Activated CD4-positive, alpha-beta T cell treated with anti-CD3 and anti-CD28 coated beads, Interleukin-2, Interleukin-6, amounts not matched to agents 100 ng/mL and 50 ng/mL, durations not matched to agents 16 hours and 8 hours (primary cell): ENCODE data around the gene GALNT16.

Source experiments
- DNase-seq: peaks from one replicate; pipeline ENCODE4 v3.0.0-alpha.2; 2020

GALNT16 gene

DNA sequence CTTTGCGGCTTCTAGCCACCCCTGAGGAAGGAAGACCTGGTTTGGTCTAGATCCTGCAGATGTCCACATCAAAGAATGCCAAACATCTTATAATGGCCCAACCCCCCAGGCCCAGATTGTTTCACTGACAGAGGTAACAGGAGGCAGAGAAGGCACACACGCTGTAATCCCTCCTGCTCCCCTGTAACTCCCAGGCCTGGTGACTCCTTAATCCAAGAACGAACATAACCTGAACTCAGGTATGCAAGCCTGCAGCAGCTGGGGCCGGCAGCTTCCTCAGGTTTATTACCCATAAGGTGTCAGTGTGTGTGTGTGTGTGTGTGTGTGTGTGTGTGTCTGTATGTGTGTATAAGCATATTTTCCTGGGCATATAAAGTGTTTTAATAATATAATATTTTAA is 85.4 kb downstream of the GALNT16 start:
- DNase-seq: no peak

DNA sequence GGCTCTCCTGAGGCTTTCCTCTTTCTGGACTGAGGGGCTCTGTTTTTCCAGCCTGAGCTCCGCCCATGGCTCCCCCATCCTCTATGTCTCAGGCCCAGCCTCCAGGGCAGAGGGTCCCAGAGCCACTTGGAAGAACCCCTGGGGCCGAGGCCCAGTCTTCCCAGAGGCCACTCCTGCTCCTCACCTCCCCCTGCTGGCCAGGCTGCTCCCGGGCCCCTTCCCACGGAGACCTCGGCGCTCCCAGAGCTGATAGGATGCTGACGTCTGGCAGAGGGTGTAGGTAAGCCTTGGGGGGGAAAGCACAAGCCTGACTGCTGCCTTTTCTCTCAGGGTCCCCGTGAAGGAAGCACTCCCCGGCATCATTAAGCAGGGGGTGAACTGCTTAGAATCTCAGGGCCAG is 86.8 kb downstream of the GALNT16 start:
- no peak for DNase-seq

DNA sequence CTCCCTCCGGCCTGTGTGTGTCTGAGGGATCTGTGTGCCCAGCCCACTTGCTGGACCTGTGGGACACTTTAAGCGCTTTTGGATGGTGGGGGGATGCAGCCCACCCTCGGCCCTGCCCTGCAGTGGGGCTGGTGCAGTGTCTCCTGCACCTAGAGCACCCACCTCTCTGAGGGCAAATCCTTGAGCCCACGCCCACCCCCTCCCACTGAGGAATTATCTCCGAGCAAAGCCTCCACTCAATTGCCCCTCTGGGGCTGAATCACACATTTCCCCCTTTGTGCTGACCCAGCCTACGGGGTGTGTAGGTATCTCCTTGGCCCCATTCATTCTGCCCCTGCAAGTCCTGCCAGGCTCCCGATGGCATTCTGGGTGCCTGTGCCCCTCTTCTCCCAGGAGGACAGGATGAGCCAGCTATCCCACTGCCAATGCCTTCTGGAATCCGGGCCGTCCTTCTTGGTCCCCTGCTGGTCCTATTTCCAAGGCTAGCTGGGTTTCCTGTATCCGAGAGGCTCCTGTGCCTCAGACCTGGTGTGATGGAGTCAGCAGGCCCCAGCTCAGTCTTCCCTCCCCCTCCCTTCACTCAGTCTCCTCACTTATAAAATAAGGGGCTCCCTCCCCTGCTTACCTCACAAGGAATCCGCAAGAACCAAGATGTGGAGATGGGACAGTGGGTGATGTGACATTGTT is 89.3 kb downstream of the GALNT16 start:
- DNase-seq: no peak

DNA sequence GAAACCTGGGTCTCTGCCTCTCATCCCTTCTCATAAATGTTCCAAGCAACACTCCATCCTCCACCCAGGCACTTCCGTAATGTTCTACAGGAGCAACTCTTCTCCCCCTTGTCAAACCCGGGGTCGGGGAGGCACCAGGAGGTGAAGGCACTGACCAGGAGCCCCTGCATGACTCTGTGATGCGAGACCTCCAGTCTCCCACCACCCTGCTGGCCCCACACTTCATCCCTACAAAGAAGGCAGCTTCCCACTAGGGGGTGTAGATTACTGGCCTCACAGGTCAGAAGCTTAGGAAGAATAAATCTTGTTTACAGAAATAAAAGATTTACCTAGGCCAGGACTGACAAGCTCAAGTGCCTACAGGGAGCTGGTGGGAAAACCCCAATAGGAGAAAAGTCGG is 90.9 kb downstream of the GALNT16 start:
- DNase-seq: no peak

DNA sequence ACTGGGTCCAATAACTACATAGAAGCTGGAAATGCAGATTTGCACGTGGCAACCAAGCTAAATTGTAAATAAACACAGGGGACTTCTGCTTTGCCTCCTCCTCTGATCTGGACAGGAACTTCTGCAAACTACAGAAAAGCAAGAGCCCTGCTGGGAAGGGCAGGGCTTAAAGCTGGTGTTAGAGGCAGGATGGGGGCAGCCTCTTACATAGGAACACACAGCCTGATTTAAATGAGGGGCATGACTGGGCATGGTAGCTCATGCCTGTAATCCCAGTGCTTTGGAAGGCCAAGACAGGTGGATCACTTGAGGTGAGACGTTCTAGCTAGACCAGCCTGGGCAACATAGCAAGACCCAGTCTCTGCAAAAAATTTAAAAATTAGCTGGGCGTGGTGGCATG is 91.4 kb downstream of the GALNT16 start:
- DNase-seq: no peak

DNA sequence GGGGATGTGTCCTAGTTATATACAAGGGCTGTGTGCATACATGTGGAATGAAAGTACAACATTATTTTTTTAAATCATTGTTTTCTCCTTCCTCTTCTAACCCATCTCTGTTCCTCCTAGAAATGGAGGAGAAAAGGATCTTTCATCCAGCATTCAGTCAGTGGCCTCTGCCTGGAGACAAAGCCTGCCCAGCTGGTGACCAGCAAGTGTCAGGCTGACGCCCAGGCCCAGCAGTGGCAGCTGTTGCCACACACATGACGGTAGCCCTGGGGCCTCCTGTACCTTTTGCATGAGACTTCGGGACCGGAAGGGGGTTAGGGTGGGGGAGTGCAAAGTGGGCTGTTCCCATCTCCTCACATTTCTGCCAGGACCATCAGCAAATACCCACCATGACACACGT is 92.0 kb downstream of the GALNT16 start:
- no peak for DNase-seq

DNA sequence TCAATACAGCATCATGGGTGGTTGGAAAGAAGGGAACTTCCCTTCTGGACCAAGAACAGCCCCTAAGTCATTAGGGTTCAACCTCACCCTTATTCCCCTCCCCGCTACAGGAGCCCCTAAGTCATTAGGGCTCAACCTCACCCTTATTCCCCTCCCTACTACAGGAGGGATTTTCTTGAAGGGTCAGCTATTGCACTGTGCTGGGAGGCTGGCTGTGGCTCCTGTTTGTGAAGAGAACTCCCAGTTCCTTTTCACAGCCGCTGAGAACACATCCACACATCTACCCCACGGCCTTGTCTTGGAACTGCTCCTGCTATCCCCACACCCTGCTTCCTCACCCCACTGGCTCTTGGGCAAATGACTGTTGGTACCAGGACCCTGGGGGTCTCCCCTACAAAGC is 93.2 kb downstream of the GALNT16 start:
- no peak for DNase-seq

DNA sequence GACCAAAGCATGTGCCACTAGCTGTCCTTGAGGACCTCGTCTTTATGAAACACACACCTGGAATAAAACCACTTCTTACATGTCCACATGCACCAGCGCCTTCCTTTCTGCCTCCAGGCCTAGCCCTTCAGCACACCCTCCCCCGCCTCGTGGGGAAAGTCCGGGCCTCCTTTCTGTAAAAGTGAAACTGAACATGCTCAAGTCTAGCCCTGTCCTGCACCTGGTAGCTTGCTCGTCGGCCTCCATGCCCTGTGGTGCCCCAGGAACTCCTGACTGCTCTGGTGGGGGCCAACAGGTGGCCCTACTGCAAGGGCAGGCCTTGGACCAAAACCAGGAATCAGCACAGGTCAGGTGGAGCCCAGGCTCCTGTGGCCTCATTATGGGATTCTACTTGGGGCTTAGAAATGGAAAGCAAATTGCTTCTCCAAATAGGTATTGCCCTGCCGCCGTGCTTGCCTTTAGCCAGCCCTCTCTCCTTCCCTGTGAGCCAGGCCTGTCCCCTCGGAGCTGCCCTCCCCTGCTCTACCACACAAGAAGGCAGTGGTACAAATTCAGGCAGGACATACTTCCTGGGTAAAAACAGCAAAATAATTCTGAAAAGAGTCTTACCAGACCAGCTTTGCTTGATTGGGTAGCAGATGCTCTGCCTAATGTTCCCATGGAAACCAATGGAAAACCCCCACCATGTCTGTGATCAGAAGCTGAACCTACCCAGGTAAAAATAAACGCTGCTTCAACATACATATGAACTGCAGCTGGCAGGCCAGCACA is 94.6 kb downstream of the GALNT16 start:
- peak; percentile 83 for DNase-seq

DNA sequence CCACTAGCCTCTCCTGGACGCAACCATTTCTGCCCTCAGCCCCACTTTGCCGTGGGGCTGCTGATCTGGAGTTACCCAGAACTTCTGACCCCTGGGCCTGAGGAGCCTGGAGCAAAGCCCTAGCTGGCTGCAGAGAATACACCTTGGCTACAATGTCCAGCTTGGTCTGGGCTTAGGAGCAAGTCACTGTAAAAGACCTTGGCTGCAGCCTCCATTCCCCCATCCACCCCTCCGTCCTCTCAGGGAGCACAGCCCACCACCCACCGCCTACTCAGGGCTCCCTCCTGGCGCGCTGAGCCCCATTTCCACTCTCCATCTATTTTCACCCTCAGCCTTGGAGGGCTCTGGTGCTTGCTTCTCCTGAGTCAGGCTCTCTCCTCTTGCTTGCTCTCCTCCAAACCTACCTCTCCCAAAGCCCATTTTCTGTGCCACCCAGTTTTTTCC is 95.2 kb downstream of the GALNT16 start:
- no peak for DNase-seq

DNA sequence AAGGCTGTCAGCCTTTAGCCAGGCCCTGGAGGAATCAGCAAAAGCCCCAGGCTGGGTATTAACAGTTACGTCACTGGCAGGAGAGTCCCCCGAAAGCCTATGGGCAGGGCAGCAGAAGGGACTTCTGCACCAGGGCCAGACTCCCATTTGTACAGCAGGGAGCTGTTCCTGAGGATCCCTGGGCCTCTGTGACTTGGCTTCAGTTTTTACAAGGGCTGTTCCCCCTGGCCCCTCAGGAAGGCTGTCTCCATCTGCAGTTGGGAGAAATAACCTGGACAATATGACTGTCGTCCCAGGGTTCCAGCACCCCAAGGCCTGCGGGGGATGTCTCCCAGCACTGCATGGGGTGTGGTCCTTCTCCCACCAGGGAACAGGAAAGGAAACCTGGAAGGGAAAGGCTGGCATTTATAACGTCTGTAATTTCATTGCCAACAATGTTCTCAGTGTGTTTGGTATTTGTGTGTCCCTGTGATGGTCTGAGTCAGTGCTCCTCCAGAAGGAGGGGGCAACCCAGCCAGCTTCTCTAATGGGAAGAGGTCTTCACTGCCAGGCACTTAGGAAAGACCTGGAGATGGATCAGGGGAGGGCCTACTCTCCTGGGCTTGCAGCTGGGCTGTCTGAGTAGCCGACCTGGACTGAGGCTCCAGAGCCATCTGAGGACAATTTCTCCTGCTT is 95.8 kb downstream of the GALNT16 start:
- DNase-seq: no peak

DNA sequence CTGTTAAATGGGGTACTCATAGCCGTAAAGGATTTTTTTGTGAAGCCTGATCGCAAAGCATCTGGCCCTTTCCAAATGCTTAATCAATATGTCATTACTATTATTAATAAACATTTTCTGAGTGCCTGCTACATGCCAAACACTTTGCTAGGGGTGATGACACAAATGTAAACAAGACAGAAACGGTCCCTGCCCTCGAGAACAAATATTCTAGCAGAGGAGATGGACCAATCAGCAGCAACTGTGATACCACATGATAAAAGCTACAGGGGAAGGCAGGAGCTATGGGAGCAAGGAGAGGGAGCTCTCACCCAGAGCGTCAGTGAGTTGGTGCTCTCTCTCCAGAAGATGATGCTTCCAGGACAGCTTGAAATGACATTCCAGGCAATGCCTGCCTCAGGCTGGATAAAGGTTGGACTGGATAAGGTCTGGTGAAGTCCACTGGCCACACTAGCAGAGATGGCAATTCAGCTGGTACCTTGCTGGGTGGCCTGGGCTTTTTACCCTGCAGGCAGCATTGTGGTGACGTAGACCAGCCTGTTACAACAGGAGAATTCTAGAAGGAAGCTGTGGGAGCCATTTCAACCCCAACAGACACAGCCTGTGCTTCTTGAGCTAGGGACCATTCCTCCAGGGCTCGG is 97.1 kb downstream of the GALNT16 start:
- no peak for DNase-seq

DNA sequence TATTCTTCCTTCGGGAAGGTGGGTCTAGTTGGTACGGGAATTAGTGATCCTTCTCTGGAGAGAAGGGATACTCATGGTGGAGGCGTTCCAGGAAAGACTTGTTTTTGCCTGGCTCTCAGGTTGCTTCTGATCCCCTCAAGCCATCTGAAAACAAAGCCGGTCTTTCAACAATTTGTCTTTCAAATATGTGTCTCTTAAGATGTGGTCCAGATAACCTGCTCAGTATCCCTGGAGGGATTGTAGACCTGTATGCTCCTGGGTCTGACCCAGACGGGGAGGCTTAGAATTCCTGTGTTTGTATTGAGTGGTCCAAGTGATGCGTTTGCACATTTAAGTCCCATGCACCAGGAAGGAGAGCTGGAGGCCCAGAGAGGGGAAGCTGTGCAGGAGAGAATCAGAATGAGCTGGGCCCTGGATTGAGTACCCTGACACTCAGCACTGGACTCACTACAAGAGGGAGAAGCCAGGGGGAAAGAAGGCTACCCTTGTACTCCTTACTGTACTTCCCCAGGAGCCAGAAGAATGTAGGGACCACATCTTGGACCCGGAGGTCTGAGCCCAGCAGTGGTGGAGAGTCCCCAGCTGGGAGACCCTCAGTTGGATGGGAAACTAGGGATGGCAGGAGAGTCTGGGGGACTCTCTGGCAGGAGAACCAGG is 97.7 kb downstream of the GALNT16 start:
- no peak for DNase-seq

DNA sequence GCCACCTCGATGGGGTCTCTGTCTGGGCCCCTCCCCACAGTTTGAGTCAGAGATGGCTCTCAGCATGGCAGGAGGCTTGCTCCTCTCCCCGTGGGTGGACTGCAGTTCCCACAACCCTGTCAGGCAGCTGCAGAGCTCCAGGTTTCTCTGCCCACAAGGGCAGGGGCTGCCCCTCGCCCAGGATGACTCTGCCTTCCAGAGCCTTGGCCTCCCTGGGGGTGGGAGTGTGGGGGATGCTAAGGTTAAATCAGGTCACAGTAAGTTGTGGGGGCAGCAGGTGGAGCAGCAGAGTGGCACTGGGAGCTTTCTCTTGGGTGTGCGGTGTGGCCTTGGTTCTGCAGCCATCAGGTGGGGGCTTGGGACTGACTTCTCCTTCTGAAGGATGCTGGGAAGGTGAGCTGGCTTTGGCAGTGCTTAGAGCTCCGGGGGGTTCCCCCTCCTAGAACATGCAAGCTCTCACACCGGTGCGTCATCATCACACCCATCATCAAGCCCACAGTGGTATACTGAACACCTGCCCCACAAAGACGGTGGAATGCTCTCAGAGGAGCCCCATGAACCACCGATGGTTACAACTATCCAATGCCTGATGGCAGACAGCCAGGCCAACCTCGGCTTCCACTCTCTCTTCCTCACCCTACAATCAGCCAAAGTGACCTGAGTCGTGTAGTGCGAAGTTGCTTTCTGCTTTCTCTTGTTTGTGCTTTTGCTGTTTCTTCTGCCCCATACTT is 98.4 kb downstream of the GALNT16 start:
- peak; percentile 30 for DNase-seq

DNA sequence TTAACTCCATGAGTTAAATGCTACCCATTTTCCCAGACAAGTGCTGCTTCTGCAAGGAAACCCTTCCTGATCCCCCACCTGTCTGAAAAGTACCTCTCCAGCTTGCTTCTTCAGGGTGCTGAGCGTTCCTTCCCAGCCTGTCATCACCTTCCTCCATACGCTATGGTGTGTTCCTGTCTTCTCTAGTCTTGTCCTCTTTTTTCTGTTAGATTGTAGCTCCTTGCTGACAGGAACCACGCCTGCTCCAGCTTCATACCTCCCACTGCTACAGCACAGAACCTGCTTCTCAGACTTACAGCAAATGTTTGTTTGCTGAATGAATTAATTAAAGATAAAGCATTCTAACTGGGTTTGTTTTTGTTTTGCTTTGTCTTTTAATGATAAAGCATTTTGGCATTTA is 99.0 kb downstream of the GALNT16 start:
- no peak for DNase-seq

DNA sequence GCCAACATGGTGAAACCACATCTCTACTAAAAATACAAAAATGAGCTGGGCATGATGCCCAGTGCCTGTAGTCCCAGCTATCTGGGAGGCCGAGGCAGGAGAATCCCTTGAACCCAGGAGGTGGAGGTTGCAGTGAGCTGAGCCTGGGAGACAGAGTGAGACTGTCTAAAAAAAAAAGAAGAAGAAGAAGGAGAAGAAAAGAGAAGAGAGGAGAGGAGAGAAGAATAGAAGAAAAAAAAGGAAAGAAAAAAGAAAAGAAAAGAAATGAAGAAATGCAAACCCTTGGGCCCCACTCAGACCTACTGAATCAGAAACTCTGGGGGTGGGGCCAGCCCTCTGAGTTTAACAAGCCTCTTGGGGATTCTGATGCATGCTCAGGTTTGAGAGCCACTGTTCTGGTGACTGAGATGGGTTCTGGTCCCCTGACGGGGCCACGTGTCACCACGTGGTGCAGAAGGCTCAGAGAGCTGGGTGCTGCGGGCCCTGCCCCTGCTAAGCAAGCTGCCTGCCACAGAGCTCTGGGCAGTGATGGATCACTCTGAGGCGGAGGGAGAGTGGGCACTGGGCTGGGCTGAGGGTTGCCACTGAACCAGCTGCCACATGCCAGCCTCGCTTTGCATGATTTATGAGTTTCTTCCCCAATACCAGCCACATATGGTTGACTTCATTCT is 100.6 kb downstream of the GALNT16 start:
- DNase-seq: no peak

DNA sequence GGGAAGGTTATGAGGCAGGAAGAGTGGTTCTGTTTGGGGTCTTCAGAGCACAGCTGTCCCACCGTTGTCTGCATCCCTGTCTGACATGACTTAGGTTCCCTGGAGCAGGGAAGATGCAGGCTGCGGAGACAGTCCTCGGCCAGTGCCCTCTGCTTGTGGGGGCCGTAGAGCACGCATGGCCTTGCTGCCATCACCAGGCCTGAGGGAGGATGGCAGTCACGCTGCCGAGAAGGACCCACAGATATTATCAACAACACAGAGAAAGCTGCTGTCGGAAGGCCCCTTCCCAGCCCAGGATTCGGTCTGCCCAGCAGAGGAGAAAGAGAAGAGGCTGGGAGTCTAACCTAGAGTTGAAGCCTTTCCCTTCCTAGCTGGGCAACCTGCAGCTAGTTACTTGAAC is 103.1 kb downstream of the GALNT16 start:
- no peak for DNase-seq

DNA sequence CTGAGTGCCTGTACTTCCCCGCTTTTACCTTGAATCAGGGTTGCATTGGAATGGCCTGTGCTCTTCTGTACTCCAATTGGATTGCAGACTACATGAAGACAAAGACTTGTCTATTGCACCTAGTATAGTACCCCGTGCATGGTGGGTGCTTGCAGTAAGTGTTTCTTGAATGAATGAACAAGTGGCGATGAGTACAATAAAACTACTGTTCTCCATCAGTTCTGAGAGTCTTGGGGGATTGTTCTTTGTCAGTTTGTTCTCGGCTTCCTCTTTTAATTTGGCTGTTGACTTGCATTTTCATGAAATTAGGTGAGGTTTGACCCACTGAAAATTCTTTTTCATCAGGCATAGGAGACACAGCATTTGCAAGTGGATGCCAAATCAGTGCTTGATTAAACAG is 104.0 kb downstream of the GALNT16 start:
- no peak for DNase-seq

DNA sequence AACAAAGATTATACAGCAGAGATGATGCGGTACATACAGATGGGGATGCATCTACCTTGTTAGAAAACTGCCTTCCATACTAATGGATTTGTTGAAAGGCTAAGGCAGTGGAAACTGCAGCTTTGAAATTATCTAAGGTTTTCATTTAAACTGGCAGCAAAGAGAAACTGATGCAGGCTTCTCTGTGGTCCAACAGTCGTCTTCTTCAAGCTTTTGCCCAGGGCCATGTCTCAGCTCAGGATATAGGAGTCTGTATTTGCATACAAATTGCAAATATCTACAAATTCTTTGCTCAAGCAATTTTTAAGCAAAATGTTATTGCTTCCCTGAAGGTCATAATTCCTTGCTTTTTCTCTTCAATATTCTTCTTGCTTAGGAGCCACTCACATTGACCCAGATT is 104.4 kb downstream of the GALNT16 start:
- DNase-seq: no peak

DNA sequence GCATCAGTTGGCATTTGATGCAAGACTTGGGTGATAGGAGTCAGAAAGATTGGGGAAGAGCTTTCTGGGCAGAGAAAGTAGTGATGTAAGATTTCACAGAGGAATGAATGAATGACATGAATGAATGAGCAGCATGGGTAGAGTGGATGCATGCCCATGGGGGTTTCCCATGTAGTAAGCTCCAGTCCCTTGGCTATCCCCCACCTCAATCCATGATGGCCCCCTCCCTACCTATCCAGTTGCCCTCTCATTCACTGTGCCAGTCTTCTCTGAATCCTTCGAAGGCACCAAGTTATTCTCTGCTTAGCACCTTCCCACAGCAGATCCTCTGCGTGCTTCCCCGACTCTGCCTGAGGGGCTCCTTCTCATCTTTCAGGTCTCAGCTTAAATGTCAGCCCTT is 106.1 kb downstream of the GALNT16 start:
- DNase-seq: no peak

DNA sequence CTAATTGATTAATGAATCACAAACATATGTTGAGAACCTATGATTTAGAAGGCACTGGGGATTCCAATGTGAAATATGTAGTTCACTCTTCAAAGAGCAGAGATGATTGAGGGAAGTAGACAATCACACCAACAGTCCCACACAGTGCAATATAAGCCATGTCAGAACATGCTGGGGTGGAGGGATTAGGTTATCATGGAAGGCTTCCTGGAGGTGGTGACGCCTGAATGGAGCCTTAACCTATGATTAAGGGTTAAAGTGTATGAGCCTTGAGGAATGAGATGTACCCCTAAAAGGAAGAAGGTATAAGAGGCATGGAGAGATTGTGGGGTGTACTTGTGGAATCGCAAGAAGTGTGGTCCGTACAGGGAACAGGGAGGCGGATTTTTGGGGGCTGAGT is 106.8 kb downstream of the GALNT16 start:
- no peak for DNase-seq

DNA sequence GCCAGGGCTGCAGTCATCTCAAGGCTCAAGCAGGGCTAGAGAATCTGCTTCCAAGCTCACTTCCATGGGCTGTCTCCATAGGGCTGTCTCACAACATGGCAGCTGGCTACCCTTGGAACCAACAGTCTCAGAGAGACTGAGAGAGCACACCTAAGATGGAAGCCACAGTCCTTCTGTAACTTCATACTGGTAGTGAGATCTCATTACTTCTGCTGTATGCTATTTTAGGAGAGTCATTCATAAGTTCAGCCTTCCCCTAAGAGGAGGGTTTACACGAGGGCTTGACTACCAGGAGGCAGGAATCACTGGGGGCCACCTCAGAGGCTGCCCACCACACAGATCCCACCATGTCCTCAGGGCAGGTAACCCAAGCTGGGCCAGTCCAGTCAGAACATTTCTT is 108.4 kb downstream of the GALNT16 start:
- DNase-seq: no peak

DNA sequence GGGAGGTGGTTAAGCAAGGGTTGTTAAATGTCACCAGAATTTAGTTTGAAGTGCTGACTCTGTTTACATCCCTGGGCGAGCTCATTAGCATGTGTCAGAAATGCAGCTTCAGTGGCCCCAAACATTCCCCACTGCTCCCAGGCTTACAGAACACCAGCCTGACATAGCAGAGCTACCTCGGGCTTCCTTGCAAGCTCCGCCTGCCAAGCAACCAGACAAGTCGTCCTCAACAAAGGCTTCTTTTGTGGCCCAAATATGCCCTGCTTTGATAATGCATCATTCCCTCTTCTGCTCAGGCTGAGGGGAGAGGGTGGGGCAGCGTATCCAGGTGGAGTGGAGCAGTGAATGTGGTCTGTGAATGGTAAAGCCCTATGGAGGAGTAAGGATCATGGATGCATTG is 110.1 kb downstream of the GALNT16 start:
- DNase-seq: no peak
